ENCODE results near the gene CATSPERD. TPM values are rescaled to one million over a fixed set of nuclear protein-coding genes. Genes with fewer than 3 reads are reported as not detected.

CATSPERD gene
- total RNA-seq, 1 experiment from 2014 or later = not detected

DNA sequence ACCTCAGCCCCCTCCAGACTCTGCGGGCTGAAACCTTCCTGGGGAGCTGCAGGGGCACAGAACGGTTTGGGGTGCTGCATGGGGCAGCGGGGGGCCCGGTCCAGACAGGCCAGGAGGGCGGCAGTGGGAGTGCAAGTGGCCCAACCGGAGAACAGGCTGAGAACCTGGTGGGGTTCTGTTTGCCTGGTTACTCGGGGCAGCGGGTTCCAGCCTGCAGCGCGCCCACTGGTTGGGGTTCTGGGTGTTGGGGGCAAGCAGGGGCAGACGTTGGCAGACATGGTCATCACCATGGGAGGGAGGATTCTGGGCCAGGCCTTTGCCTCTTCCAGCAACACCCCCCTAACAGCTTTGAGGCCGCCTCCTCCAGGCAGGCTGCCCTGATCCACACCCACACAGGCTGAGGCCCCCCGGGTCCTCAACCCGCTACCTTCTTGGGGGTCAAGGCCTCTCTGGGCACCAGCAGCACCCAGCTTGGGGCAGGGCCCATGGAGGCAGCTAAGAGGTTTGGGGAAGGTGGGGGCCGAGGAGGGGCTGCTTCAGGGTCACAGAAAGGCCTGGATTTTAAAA is 64.2 kb downstream of the CATSPERD start, which contains the start of gene PRR22:
PRR22 (minus strand) TSS at position 166 of the 567 bp plus-strand sequence; CDS start at position 80, 86 bp downstream.
- DNase-seq (ENCODE audit: low read depth) = no peak

DNA sequence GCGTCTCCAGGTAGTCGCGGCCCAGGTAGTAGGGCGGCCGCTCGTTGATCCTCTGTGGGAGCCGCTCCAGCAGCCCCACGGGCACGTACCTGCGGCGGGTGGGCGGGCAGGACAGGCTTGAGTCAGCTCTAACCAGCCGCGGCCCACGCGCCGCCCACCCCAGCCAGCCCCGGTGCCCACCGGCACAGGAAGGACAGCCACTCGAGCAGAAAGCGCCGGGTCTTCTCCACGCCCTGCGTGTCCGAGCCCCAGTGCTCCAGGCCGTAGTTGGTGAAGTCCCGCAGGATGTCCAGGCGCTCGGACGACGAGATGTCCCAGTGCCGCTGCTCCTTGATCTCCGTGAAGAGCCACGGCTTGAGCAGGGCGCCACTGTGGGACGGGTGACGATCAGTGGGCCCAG is 65.0 kb downstream of the CATSPERD start:
- no peak for DNase-seq (ENCODE audit: low read depth)

DNA sequence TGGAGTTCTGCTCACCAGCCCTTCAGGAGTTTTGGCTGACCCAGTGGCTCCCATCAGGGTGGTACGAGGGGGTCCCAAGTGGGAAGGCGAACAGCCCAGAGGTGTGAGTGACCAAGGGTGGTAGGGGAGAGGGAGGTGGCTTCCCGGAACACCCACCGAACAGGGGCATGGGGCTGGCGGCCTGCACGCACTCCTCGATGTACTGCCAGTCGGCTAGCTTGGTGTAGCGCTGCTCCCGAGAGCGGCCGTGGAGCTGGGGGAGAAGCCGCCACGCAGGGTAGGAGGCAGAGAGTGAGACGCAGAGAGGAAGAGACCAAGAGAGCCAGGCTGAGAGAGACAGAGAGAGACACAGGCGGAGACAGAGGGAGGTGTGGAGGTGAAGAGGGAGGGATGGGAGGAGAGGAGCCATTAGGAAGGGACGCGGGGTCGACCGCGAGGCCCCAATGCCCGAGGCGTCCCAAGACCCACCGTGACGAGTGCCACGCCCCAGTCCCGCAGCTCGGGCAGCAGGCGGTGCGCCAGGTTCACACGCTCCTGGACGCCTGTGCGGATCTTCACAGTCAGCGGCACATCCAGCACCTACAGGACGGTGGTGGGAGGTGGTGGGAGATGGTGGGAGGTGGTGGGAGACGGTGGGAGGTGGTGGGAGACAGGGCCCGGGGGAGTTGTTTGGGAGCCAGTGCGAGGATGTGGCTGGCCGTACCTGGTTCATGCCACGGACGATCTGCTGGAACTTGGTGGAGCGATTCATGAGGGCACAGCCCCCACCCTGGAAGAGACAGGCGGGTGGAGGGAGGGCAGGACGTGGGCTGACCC is 66.4 kb downstream of the CATSPERD start:
- DNase-seq (ENCODE audit: low read depth) = no peak

DNA sequence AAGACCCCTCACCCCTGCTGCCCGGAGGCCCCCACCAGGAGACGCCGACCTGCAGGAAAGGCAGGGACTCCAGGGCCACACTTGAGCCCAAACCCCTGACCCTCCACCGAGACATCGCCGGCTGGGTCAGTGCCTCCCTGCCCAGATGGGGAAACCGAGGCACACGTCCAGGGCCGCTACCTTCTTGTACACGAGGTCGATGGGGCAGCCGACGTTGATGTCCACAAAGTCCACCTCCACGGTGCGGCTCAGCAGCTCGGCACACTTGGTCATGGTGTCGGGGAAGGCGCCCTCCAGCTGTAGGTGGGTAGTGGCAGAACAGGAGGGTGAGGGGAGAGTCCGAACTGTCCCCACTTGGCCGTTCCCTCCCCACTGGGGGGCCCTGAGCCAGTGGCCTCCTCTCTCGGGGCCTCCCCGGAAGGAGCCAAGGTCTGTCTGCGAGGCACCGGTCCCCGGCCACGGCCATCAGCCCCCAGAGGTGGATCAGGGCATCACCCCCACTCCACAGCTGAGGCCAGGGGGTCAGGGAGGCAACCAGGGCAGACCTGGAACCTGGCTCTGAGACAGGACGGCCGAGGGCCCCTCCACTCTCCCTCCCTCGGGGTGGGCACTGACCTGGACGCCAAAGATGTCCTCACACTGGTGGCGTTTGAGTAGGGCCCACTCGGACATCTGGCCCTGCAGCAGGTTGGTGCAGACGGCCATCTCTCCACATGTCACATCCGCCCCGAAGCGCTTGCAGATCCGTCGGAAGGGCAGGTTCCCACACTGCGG is 67.2 kb downstream of the CATSPERD start:
- DNase-seq (ENCODE audit: low read depth) = no peak

DNA sequence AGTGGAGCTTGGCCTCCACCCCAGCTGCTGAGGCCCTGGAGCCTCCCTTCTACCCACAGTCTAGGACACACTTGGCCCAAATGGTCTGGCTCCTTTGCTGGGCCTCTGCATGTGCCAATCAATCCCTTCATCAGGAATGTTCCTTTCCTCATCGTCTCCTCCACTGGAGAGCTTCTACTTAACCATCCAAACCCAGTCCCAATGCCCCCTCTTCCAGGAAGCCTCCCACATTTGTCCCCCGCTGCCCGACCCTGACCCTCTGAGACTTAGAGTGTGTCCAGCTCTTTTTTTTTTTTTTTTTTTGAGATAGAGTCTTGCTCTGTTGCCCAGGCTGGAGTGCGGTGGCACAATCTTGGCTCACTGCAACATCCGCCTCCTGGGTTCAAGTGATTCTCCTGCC is 68.0 kb downstream of the CATSPERD start:
- no peak for DNase-seq (ENCODE audit: low read depth)

DNA sequence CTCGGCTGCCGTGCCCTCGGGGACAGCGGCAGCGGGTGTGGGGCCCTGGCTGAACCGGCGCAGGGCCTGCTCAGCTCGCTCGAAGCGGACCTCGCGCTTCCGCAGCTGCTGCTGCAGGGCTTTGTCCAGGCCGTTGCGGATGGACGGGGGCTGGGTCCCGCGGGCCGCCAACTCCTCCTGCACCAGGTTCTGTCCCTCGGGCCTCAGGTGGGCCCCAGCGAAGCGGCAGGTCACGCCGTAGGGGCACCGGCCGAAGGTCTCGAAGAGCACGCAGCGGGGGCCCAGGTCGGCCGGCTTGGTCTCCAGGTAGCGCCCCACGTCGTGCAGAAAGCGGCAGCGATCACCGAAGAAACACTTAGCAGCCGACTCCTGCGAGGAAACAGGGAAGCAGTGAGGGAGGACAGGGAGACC is 68.9 kb downstream of the CATSPERD start:
- no peak for DNase-seq (ENCODE audit: low read depth)

DNA sequence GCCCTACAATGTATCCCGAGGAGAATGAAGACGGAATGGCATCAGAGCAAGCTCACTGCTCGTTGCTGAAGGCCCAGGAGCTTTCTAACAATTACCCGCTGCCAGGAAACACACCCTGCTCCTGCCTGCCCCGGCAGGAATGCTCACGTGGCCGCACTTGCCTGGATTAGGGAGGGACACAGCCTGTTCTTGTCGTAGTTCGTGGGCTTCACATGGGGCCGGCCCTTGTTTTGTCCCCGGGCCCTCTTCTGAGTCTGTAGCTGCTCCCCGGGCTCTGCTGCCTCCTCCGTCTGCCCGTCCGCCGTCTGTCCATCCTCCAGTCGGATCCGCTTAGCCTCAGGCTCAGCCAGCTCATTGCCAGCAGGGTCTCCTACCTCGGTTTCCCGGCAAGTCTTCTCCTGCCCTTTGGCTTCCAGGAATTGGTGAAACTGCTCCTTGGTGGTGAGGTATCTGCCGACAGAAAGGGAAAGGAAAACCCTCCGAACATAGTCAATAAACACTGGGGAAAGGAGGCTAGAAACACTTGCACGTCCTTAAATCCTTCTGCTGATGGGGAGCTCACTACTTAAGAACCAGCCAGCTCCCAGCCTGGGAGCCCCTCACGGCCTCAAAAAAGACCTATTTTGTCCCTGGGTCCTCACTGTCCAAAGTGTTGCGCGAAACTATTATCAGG is 69.6 kb downstream of the CATSPERD start:
- no peak for DNase-seq (ENCODE audit: low read depth)

DNA sequence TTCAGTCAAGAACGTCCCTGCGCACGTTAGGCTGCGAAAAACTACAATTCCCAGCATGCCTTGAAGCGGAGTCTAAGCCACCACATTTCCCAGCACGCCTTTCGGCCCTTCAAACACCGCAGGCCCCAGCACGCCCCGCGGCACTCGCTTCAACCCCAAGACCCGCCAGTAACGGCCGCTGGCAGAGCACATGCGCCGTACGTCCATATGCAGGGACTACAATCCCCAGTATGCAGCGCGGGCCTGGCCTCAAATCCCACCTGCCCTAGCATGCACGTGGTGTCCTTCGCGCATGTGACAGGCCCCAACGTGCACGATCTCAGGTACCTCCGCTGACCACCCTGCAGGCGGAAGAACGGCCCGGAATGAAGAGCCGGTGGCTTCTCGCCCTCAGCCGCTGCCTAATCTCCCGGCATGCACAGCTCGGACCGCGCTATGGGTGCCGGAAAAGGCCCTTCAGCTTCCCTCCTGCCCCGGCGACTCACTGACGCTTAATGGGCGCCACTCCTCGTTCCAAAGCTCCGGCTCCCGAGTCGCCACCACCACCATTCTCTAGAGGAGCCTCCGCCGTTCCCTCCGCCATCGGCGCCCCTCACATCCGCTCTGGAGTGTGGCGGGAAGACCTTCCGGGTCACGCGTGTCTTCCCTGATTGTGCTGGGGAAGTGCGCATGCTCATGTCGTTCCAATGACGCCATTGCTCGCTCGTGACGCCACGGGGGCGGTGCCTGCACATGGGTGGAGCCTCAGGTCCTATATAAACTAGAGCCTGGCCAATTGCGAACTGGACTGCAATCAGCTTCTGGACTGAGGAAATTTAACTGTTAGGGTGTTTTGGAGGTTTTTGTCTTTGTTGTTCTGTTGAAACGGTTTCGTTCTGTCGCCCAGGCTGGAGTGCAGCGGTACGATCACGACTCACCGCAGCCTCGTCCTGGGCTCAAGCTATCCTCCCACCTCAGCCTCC is 70.4 kb downstream of the CATSPERD start, which contains the start of gene DUS3L:
DUS3L (minus strand) TSS at position 605 of the 962 bp plus-strand sequence; CDS start at position 583, 22 bp downstream.
- peak; percentile 99 for DNase-seq (ENCODE audit: low read depth)

DNA sequence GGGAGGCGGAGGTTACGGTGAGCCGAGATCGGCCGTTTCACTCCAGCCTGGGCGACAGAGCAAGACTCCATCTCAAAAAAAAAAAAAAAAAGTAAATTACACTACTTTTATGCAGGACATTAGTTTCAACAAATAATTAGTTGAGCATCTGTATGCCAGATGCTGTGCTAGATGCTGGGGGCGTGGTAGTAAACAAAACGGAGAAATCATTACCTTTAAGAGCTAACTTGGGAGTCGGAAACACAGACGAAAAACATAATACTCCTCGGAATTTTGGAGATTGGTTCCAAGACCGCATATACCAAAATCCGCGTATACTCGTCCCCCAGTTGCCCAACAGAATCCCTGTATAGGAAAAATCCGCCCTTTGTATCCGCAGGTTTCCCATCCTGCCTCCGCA is 71.8 kb downstream of the CATSPERD start:
- DNase-seq (ENCODE audit: low read depth) = no peak

DNA sequence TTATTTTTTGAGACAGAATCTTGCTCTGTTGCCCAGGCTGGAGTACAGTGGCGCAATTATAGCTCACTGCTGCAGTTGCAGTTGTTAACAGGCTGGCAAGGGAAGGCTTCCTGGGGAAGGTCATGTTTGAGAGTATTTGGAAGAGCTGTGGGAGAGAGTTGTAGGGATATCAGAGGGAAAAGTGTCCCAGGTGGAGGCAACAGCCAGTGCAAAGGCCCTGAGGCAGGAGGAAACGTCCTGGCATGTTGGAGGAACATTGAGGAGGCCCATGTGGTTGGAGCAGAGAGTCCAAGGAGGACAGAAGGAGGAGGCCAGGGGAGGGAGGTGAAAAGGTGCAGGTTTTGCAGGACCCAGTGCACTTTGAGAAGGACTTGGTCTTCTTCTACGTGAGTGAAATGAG is 72.8 kb downstream of the CATSPERD start:
- DNase-seq (ENCODE audit: low read depth) = no peak

DNA sequence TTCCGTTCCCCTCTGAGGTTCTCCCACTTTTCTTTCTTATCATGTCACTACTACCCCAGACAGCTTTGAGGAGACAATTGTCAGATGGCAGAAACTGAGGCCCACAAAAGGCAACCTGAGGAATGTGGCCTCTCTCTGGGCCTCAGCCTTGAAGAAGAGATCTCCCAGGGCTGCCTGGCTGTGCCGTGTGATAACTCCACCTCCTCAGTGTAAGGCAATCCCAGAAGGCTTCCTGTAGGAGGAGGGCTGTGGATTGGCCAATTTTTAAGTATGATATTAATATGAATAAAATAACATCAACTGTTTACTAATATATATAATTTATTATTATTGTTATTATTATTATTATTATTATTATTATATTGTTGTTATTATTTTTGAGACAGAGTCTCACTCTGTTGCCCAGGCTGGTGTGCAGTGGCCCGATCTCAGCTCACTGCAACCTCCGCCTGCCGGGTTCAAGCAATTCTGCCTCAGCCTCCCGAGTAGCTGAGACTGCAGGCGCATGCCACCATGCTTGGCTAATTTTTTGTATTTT is 75.0 kb downstream of the CATSPERD start:
- DNase-seq (ENCODE audit: low read depth) = no peak

DNA sequence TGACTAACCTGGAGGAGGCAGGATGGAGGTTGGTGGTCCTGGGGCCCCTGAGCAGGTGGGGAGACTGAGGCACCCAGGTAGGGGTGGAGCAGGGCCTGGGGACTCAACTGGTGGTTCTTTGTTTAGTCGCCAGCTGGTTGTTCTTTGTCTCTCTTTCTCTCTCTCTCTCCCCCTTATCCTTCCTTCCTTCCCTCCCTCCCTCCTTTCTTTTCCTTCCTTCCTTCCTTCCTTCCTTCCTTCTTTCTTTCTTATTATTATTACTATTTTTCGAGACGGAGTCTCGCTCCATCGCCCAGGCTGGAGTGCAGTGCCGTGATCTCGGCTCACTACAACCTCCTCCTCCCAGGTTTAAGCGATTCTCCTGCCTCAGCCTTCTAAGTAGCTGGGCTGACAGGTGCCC is 77.8 kb downstream of the CATSPERD start:
- no peak for DNase-seq (ENCODE audit: low read depth)

DNA sequence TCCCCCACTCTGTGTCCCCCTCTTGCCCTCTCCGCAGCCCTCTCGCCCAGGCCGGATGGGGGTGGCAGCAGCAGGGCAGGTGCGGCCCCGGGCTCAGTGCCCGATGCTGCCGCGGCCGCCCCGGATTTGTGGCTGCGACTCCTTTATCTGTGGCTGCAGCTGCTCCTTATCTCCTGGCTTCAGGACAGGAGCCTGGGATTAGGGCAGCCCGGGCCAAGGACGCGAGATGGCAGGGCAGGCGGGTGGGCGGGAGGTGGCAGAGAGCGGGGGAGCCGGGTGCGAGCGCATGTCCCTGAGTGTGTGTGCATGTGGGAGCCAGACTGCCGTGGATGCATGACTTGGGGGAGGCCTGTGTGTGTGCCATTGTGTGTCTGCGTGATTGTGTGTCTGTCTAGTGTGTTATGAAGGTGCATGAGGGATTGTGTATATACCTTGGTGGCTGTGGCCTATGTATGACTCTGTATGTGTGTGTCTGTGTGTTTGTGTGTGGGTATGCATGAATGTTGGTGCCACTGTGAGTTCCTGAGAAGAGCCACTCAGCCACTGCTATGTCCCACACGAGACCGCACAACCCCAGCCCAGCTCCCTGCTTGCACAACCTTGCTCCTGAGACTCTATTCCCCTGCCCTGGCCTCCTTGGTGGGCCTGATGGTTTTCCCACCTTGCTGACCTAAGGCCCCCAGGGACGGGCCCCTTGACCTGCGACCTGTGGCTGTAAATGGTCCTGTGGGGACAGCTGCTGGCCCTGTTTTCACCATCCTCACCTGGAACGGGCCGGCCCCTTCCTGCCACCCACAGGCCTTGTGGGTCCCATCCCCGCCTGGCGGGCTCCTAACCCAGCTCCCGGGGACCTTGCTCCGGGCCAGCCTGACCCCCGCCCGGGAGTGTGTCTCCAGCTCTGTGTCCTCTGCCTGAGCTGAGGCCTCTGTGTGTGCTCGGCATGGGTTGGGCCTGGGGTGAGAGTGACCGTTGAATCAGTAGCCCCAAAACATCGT is 79.1 kb downstream of the CATSPERD start:
- no peak for DNase-seq (ENCODE audit: low read depth)

DNA sequence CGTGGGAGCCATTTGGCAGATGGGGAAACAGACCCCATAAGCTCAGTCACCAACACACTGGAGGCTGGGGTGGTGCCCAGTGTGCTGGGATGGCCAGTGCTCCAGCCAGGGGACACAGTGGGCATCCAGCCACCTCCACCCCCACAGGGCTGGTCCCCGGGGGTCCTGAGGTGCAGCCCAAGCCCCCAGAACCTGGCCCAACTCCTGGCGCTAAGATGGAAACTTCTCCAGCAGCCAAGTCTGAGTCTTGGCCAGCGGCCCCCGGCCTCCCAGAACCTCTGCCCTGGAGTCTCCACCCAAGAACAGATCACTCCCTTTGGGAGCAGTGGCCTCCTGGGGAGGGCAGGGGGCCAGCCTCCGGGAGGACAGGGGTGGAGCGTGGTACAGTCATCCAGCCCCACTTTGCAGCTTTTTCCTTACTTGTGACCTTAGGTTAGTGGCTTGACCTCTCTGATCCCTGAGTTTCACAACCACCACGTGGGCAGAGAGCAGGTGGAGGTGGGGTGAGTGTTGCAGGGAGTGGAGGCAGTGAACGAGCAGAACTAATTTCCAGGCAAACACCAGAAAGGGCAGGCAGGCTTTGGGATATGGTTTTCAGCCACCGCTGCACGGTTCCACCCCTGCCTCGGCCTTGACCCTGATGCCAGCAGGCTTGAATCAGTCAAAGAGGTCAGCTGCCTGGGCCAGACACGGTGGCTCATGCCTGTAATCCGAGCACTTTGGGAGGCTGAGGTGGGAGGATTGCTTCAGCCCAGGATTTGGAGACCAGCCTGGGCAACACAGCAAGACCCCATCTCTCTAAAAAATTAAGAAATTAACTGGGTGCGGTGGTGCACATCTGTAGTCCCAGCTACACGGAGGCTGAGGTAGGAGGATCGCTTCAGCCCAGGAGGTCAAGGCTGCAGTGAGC is 80.2 kb downstream of the CATSPERD start:
- no peak for DNase-seq (ENCODE audit: low read depth)

DNA sequence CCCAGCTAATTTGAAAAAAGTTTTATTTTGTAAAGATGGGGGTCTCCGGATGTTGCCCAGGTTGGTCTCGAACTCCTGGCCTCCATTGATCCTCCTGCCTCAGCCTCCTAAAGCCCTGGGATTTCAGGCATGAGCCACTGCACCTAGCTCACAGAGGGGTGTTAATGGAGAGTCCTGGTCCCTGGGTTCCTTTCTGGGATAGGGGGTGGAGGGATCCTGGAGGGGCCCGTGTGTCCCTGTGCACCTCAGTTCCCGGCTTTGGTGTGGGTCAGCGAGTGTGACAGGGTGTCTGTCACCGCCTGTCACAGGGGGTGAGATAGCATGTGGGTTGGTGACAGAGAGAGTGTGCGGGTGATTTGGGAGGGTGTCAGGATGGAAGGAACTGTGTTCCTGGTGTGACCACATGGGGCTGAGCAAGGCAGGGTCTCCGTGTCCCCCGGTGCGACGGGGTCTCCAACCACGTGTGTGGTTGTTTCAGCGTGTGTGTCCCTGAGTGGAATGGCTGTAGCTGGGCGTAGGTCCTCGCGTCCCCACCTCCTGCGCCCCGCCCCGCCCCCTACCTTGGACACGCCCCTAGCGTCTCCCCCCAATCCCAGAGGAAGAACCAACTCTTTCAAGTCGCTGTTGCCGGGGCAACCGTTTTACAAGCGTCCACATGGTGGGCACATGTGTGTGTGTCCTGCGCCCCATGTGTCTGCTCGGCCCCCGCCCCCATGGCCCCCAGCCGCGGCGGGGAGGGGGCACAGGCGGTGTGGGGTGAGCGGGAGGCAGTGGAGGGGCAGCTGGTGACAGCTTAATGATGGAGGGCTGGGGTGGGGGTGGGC is 81.6 kb downstream of the CATSPERD start:
- peak; percentile 50 for DNase-seq (ENCODE audit: low read depth)

DNA sequence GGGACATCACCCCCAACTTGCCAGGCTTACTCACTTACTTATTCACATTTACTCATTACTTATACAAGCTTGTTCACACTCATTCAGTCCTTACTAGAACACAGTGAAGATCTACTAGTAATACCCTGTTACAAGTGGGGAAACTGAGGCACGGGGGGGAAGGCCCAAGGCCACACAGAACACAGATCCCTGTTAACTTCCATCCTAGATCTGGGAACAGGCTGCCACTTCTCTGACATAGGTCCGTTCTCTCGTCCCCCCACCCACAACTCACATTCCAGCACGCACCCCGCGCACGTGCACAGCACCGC is 83.0 kb downstream of the CATSPERD start:
- DNase-seq (ENCODE audit: low read depth) = no peak

DNA sequence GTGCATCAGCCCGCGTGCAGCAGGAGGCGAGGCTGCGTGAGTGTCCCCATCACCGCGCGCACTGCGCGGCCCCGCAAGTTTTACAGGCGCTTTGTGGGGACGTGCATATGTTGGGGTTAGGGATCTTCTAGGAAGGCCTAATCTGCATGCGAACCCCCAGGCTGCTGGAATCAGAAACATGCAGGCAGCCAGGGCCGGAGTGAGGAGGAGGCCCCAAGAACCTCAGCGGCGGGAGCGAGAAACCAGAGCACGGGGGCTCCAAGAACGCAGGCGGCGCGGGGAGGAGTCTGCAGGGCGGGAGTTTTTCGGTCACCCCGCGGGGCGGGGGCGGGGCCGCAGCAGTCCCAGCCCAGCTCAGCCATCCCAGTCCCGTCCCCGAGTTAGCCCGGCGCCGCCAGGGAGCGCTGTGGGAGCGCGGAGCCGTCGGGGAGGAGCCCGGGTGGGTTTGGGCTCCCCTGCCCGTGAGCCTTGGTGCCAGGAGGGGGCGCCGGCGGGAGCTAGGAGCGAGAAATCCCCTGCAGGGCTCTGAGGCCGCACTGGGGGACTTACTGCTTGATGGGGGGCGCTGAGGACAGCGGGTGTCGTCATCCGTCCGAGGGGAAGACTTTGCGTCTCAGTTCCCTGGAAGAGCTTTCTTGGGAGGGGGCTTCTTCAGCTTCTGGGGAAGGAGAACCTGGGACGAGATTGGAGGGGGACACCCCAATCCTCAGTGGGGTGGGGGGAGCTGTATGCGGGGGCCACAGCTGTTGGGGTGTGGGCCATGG is 83.5 kb downstream of the CATSPERD start:
- DNase-seq (ENCODE audit: low read depth) = peak; percentile 96

All from Daoy (cell line).